Measurements from ENCODE around the gene SLC37A1. TPM values are rescaled to one million over a fixed set of nuclear protein-coding genes. Genes with fewer than 3 reads are reported as not detected.
A peak's percentile ranks its signal among the peaks of the same experiment; 100 is the strongest.

The SLC37A1 gene
- total and polyA plus RNA-seq, 8 donors: 8.9 to 26.8 (median 10.5) TPM

- no peak for DNase-seq
- TF ChIP-seq CTCF (IDR thresholded peaks at IDR 0.05): no peak
- H3K4me3 ChIP-seq: no peak overlapping the region
- intact Hi-C loops (cut with DNase I): no loop called here
- peaks cover 0 to 9% of the 10 kb centered on the region in 2 donors for H3K4me1 ChIP-seq
- H3K9me3 ChIP-seq: no peaks in the 10 kb centered on the region
- H3K27ac ChIP-seq: no peak overlapping the region
- ATAC-seq: no peak
- peaks cover 0 to 12% of the 10 kb centered on the region in 2 donors for H3K27me3 ChIP-seq
- H3K36me3 ChIP-seq: no peaks in the 10 kb centered on the region
These were observed 77.7 kb downstream of the SLC37A1 start for GRCh38 chr21:42591170-42591869.

- TF ChIP-seq CTCF (IDR thresholded peaks at IDR 0.05): no peak
- H3K27me3 ChIP-seq: peaks cover 0 to 12% of the 10 kb centered on the region in 2 donors
- no peak for ATAC-seq
- no peak overlapping the region for H3K4me3 ChIP-seq
- H3K27ac ChIP-seq: no peak overlapping the region
- H3K4me1 ChIP-seq: peaks cover 0 to 9% of the 10 kb centered on the region in 2 donors
- no peaks in the 10 kb centered on the region for H3K9me3 ChIP-seq
- no peak for DNase-seq
- intact Hi-C loops (cut with DNase I): no loop called here
- no peaks in the 10 kb centered on the region for H3K36me3 ChIP-seq
These were observed 78.6 kb downstream of the SLC37A1 start for GRCh38 chr21:42592156-42592820.

GRCh38 chr21:42593007-42593814 is 79.6 kb downstream of the SLC37A1 start:
- Histone ChIP-seq H3K4me3 (no peak overlapping the region), H3K4me1 (peaks cover 0 to 9% of the 10 kb centered on the region in 2 donors), H3K27me3 (peaks cover 0 to 12% of the 10 kb centered on the region in 2 donors), H3K9me3 (peaks cover 0 to 1% of the 10 kb centered on the region in 2 donors), H3K27ac (no peak overlapping the region), H3K36me3 (no peaks in the 10 kb centered on the region)
- peak; percentile 56 to 76 for TF ChIP-seq CTCF (IDR thresholded peaks at IDR 0.05)
- intact Hi-C loops (cut with DNase I): no loop called here
- peak; percentile 98 for ATAC-seq
- peak; percentile 60 to 86 (median 74) for DNase-seq

GRCh38 chr21:42594616-42595282 is 81.1 kb downstream of the SLC37A1 start:
- DNase-seq (no peak), ATAC-seq (no peak)
- no peaks in the 10 kb centered on the region for H3K36me3 ChIP-seq
- intact Hi-C loops (cut with DNase I): loop anchor here in 1 of 2 donors (5.0 kb wide), 1 partner anchor 223 kb away; no protein-coding TSS in a partner anchor
- H3K4me3 ChIP-seq: no peak overlapping the region
- no peak for TF ChIP-seq CTCF (IDR thresholded peaks at IDR 0.05)
- peaks cover 0 to 12% of the 10 kb centered on the region in 2 donors for H3K27me3 ChIP-seq
- H3K9me3 ChIP-seq: peaks cover 0 to 1% of the 10 kb centered on the region in 2 donors
- H3K4me1 ChIP-seq: peaks cover 0 to 9% of the 10 kb centered on the region in 2 donors
- H3K27ac ChIP-seq: no peak overlapping the region
